ENCODE results near the gene ARPIN.
"Not testable (repeated sequence)": the region's sequence is repeated elsewhere in the genome, so short reads cannot be mapped to it uniquely, and the experiment has no call there.

ARPIN gene

GRCh38 chr15:89912674-89913396 lies at the start of gene ARPIN:
Gene ARPIN (minus strand): TSS chr15:89912952. CDS start chr15:89912835, 117 bp downstream.
- DNase-seq, result no peak

GRCh38 chr15:89958107-89958805 lies 45.5 kb upstream of the ARPIN start:
- DNase-seq, result no peak

GRCh38 chr15:89955449-89955998 lies 42.8 kb upstream of the ARPIN start:
- not testable (repeated sequence) for DNase-seq

GRCh38 chr15:89954541-89954940 lies 41.8 kb upstream of the ARPIN start:
- DNase-seq, result no peak

- no peak for DNase-seq
These were observed 36.0 kb upstream of the ARPIN start for GRCh38 chr15:89948796-89949195.

- DNase-seq, result no peak
These were observed 34.6 kb upstream of the ARPIN start for GRCh38 chr15:89947385-89947784.

GRCh38 chr15:89946681-89947299 lies 34.0 kb upstream of the ARPIN start:
- no peak for DNase-seq

- not testable (repeated sequence) for DNase-seq
These were observed 31.0 kb upstream of the ARPIN start for GRCh38 chr15:89943721-89944120.

GRCh38 chr15:89939910-89940309 lies 27.2 kb upstream of the ARPIN start:
- no peak for DNase-seq

GRCh38 chr15:89939377-89939776 lies 26.6 kb upstream of the ARPIN start:
- DNase-seq, result not testable (repeated sequence)

- DNase-seq, result no peak
These were observed 24.9 kb upstream of the ARPIN start for GRCh38 chr15:89937365-89938350.

- no peak for DNase-seq
These were observed 24.1 kb upstream of the ARPIN start for GRCh38 chr15:89936786-89937265.

- no peak for DNase-seq
These were observed 23.5 kb upstream of the ARPIN start for GRCh38 chr15:89936051-89936785.

GRCh38 chr15:89932880-89933279 lies 20.1 kb upstream of the ARPIN start:
- DNase-seq, result no peak

GRCh38 chr15:89928421-89928820 lies 15.7 kb upstream of the ARPIN start:
- DNase-seq, result no peak

GRCh38 chr15:89926158-89926557 lies 13.4 kb upstream of the ARPIN start:
- no peak for DNase-seq

- no peak for DNase-seq
These were observed 4.8 kb upstream of the ARPIN start for GRCh38 chr15:89917442-89918101.

GRCh38 chr15:89916660-89917059 lies 3.9 kb upstream of the ARPIN start:
- DNase-seq, result no peak

- no peak for DNase-seq
These were observed 543 bp downstream of the ARPIN start for GRCh38 chr15:89912145-89912673.

GRCh38 chr15:89910891-89911626 lies 1.7 kb downstream of the ARPIN start:
- DNase-seq, result no peak

Data from stimulated activated CD4-positive, alpha-beta T cell treated with anti-CD3 and anti-CD28 coated beads, Interleukin-4, amount 100 ng/mL, for 1 hour (primary cell).